Lower leg skin (tissue), 3 donors: ENCODE data around the gene AUTS2.

Experiments
- CTCF ChIP-seq, 3 donors: fragments of 450-650 bp; IDR thresholded peaks; one replicate each; pipeline ENCODE4 v1.5.1; 2016; ENCODE audit warnings: antibody characterized with exemption in 3 of 3, mild to moderate bottlenecking in 3 of 3, moderate library complexity in 2 of 3
- POLR2A ChIP-seq, 2 donors: fragments of 450-650 bp; IDR thresholded peaks; one replicate each; pipeline ENCODE4 v1.6.1; 2016 to 2017; ENCODE audit warnings: antibody characterized with exemption in 2 of 2, mild to moderate bottlenecking in 1 of 2, moderate library complexity in 1 of 2

- TF ChIP-seq POLR2A (IDR thresholded peaks at IDR 0.05) (no peak), CTCF (IDR thresholded peaks at IDR 0.05) (no peak)
Measured at GRCh38 chr7:70154521-70155180, 556.4 kb downstream of the AUTS2 start.
